Fibroblast of mammary gland (primary cell): ENCODE measurements around the gene ZFP3.
"Not testable (repeated sequence)": the region's sequence is repeated elsewhere in the genome, so short reads cannot be mapped to it uniquely, and the experiment has no call there.

Experiments used
- DNase-seq: peaks from one replicate; pipeline ENCODE4 v3.0.0-alpha.2; 2010; ENCODE audit warnings: low read depth
- H3K4me3 ChIP-seq: 2 replicates; pipeline ENCODE4 v1.5.1; 2011; ENCODE audit warnings: low read depth, mild to moderate bottlenecking, low read length, moderate library complexity; ENCODE audit not compliant: control insufficient read depth
- CTCF ChIP-seq: conservative IDR thresholded peaks from 2 replicates; pipeline ENCODE4 v1.5.1; 2011; ENCODE audit warnings: low read depth, low read length, inconsistent platforms; ENCODE audit not compliant: control insufficient read depth, insufficient read depth

ZFP3 gene

GRCh38 chr17:5078106-5079028 lies at the start of gene ZFP3:
Gene ZFP3 (plus strand): TSS chr17:5078467. CDS start chr17:5091505, 13,038 bp downstream.
- peak; percentile 80 for DNase-seq
- TF ChIP-seq CTCF = no peak
- peak within 1 kb of the TSS; percentile 62 for H3K4me3 ChIP-seq

DNA sequence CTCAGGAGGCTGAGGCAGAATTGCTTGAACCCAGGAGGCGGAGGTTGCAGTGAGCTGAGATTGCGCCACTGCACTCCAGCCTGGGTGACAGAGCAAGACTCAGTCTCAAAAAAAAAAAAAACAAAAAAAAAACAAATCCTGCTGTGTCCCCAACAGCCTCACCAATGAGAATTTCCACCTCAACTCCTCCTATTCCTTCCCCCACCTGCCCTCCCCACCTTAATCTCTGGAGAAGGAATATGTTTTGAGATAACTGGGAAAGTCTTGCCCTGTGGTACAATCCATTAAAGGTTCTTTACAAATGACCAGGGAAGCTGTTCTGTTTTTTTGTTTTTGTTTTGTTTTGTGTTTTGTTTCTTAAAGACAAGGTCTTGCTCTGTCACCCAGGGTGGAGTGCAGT lies 48.1 kb upstream of the ZFP3 start:
- not testable (repeated sequence) for H3K4me3 ChIP-seq

DNA sequence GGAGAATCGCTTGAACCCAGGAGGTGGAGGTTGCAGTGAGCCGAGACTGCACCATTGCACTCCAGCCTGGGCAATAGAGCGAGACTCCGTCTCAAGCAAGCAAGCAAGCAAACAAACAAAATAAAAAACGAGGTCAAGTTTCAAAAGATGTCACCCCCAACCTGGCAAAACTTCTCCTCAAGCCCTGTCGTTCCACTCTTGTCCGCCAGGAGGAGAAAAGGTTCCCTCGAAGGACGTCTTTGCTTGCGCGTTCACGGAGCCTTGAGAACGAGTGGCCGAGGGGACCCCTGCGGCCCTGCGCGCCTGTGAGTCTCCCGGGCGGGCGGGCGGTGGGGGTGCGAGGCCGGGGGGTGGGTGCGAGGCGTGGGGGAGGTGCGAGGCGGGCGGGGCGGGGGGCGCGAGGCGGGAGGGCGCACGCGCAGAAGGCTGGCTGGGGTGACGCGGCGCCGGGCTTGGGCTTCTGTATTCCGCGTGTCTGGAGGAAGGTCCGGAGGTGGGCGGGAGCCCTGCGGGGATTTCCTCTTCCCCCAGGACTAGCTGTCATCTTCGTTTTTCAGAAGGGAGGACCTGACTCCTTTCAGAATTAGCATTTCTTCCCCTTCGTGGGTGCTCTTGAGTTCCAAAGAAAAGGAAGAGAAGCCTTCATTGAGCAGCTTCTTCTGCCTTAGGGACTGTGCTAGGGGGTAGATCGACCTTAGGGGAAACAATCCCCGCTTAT lies 46.7 kb upstream of the ZFP3 start:
- H3K4me3 ChIP-seq = peak overlapping the region; percentile 29
- peak; percentile 75 for DNase-seq
- TF ChIP-seq CTCF = peak; percentile 79

More for the DNA sequence above, 48.1 kb upstream of the ZFP3 start:
- not testable (repeated sequence) for DNase-seq

- DNase-seq = no peak
- no peak overlapping the region for H3K4me3 ChIP-seq
- TF ChIP-seq CTCF = no peak
These were observed 45.4 kb upstream of the ZFP3 start for GRCh38 chr17:5032865-5033264.

DNA sequence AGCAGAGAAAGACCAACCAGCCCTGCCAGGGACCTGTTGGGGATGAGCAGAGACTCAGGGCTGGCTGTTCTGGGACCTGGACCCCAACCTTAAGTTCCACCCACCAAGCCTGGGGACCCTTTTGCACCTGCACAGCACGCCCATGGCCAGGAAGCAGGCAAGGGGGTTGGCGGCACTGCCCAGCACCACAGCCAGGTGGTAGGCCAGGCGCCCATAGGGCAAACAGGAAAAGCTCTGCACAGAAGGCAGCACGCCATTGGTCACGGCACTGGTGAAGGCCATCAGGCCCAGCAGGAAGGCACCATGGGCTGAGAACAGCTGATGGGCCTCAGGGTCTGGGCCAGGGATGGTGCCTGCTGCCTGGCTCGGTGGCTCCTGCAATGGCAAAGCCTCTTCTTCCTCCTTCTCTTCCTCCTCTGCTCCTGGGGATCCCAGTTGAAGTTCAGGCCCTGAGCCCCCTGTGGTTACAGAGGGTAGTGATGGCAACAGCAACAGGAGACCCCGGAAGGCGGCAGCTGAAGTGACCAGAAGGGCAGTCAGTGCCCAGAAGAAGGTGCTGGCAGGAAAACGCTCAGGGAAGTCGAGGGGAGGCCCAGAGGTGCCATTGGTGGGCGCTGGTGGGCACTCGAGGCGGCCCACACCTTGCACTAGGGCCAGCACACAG lies 44.8 kb upstream of the ZFP3 start:
- no peak for TF ChIP-seq CTCF
- DNase-seq = no peak
- no peak overlapping the region for H3K4me3 ChIP-seq

GRCh38 chr17:5034063-5034462 lies 44.2 kb upstream of the ZFP3 start:
- H3K4me3 ChIP-seq = no peak overlapping the region
- DNase-seq = no peak
- TF ChIP-seq CTCF = no peak
